ENCODE measurements around the gene PDGFB.

PDGFB gene

GRCh38 chr22:39284983-39285382 lies 40.2 kb upstream of the PDGFB start:
- DNase-seq (ENCODE audit: low read depth in 1 of 2, low spot score in 1 of 2), result no peak
- Histone ChIP-seq H3K4me3 (replicated peaks; ENCODE audit: insufficient read depth, low read length) (no peak overlapping the region), H3K27me3 (ENCODE audit: insufficient read depth, poor library complexity, severe bottlenecking) (no peaks in the 10 kb centered on the region), H3K27ac (replicated peaks) (no peak overlapping the region)
- TF ChIP-seq SPI1 (IDR thresholded peaks at IDR 0.05; ENCODE audit: borderline replicate concordance, low read depth), result no peak
- no peak for TF ChIP-seq POLR2AphosphoS5 (IDR thresholded peaks at IDR 0.05; ENCODE audit: low read depth)
- no peak for TF ChIP-seq GABPA (IDR thresholded peaks at IDR 0.05; ENCODE audit: low read depth)
- TF ChIP-seq, protein P1, sequence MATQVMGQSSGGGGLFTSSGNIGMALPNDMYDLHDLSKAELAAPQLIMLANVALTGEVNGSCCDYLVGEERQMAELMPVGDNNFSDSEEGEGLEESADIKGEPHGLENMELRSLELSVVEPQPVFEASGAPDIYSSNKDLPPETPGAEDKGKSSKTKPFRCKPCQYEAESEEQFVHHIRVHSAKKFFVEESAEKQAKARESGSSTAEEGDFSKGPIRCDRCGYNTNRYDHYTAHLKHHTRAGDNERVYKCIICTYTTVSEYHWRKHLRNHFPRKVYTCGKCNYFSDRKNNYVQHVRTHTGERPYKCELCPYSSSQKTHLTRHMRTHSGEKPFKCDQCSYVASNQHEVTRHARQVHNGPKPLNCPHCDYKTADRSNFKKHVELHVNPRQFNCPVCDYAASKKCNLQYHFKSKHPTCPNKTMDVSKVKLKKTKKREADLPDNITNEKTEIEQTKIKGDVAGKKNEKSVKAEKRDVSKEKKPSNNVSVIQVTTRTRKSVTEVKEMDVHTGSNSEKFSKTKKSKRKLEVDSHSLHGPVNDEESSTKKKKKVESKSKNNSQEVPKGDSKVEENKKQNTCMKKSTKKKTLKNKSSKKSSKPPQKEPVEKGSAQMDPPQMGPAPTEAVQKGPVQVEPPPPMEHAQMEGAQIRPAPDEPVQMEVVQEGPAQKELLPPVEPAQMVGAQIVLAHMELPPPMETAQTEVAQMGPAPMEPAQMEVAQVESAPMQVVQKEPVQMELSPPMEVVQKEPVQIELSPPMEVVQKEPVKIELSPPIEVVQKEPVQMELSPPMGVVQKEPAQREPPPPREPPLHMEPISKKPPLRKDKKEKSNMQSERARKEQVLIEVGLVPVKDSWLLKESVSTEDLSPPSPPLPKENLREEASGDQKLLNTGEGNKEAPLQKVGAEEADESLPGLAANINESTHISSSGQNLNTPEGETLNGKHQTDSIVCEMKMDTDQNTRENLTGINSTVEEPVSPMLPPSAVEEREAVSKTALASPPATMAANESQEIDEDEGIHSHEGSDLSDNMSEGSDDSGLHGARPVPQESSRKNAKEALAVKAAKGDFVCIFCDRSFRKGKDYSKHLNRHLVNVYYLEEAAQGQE (IDR thresholded peaks at IDR 0.05; ENCODE audit: insufficient replicate concordance, low read depth), result no peak
- TF ChIP-seq CTCF (IDR thresholded peaks at IDR 0.05; ENCODE audit: insufficient read depth, low read length), result no peak

- Histone ChIP-seq H3K27me3 (ENCODE audit: insufficient read depth, poor library complexity, severe bottlenecking) (no peaks in the 10 kb centered on the region), H3K4me3 (replicated peaks; ENCODE audit: insufficient read depth, low read length) (no peak overlapping the region), H3K27ac (replicated peaks) (no peak overlapping the region)
- DNase-seq (ENCODE audit: low read depth in 1 of 2, low spot score in 1 of 2), result no peak
- TF ChIP-seq GABPA (IDR thresholded peaks at IDR 0.05; ENCODE audit: low read depth), result no peak
- no peak for TF ChIP-seq SPI1 (IDR thresholded peaks at IDR 0.05; ENCODE audit: borderline replicate concordance, low read depth)
- TF ChIP-seq POLR2AphosphoS5 (IDR thresholded peaks at IDR 0.05; ENCODE audit: low read depth), result no peak
- TF ChIP-seq CTCF (IDR thresholded peaks at IDR 0.05; ENCODE audit: insufficient read depth, low read length), result no peak
- TF ChIP-seq, protein P1 (IDR thresholded peaks at IDR 0.05; ENCODE audit: insufficient replicate concordance, low read depth), result no peak
These were observed 39.6 kb upstream of the PDGFB start for GRCh38 chr22:39284142-39284980.

- no peak overlapping the region for H3K27ac ChIP-seq (replicated peaks)
- TF ChIP-seq CTCF (IDR thresholded peaks at IDR 0.05; ENCODE audit: insufficient read depth, low read length), result no peak
- no peak for TF ChIP-seq POLR2AphosphoS5 (IDR thresholded peaks at IDR 0.05; ENCODE audit: low read depth)
- TF ChIP-seq SPI1 (IDR thresholded peaks at IDR 0.05; ENCODE audit: borderline replicate concordance, low read depth), result no peak
- TF ChIP-seq, protein P1 (IDR thresholded peaks at IDR 0.05; ENCODE audit: insufficient replicate concordance, low read depth), result no peak
- no peak for TF ChIP-seq GABPA (IDR thresholded peaks at IDR 0.05; ENCODE audit: low read depth)
- no peak overlapping the region for H3K4me3 ChIP-seq (replicated peaks; ENCODE audit: insufficient read depth, low read length)
- no peaks in the 10 kb centered on the region for H3K27me3 ChIP-seq (ENCODE audit: insufficient read depth, poor library complexity, severe bottlenecking)
- DNase-seq (ENCODE audit: low read depth in 1 of 2, low spot score in 1 of 2), result no peak
These were observed 38.8 kb upstream of the PDGFB start for GRCh38 chr22:39283322-39284141.

Data from HL-60 (cell line).